ENCODE measurements around the gene FBXW7.

Gene FBXW7

GRCh38 chr4:152421576-152421975 is 114.3 kb downstream of the FBXW7 start:
- DNase-seq = no peak

DNA sequence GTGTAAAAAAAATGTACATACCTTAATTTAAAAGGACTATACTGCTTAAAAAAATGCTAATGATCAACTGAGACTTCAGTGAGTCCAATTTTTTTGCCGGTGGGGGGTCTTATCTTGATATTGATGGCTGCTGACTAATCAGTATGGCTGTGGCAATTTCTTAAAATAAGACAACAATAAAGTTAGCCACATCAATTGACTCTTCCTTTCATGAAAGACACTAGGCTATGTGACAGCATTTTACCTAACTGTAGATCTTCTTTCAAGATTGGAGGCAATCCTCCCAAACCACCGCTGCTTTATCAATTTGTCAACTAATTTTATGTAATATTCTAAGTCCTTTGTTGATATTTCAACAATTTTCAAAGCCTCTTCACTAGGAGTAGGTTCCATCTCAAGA is 116.1 kb downstream of the FBXW7 start:
- no peak for DNase-seq

- no peak for DNase-seq
These were observed 118.2 kb downstream of the FBXW7 start for GRCh38 chr4:152417673-152418072.

DNA sequence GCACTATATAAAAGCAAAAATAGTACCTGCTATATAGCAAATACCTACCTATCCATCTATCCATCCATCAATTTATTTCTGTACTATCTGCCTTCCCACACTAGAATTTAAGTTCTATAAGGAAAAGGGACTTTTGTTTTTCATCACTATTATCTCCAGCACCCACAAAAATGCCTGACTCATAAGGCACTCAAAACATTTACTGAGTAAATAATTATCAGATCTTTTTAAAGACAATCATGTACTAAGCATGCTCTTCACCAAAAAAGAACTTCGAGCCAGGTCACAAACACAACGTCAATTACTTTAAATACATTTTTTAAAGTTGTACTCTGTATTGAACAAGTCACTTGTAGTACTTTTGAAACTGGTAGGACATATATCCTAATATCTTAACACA is 119.9 kb downstream of the FBXW7 start:
- DNase-seq = no peak

- peak; percentile 39 for DNase-seq
These were observed 127.2 kb downstream of the FBXW7 start for GRCh38 chr4:152408514-152409327.

- no peak for DNase-seq
These were observed 134.5 kb downstream of the FBXW7 start for GRCh38 chr4:152401424-152401823.

DNA sequence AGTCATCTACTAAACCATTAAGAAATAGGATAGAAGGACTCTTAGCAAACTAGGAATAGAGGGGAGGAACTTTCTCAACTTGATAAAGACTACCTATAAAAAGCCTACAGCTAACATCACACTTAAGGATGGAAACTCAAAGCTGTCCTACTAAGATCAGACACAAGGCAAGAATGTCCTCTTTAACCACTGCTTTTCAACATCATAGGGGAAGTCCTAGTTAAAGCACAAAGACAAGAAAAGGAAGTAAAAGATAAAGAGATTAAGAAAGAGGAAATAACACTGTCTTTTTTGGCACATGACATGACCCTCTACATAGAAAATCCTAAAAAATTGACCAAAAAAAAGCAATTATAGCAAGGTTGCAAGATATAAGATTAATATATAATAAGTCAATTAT is 136.6 kb downstream of the FBXW7 start:
- DNase-seq = no peak

- no peak for DNase-seq
These were observed 137.8 kb downstream of the FBXW7 start for GRCh38 chr4:152398060-152398459.

GRCh38 chr4:152394791-152395190 is 141.1 kb downstream of the FBXW7 start:
- no peak for DNase-seq

- no peak for DNase-seq
These were observed 143.8 kb downstream of the FBXW7 start for GRCh38 chr4:152392079-152392478.

DNA sequence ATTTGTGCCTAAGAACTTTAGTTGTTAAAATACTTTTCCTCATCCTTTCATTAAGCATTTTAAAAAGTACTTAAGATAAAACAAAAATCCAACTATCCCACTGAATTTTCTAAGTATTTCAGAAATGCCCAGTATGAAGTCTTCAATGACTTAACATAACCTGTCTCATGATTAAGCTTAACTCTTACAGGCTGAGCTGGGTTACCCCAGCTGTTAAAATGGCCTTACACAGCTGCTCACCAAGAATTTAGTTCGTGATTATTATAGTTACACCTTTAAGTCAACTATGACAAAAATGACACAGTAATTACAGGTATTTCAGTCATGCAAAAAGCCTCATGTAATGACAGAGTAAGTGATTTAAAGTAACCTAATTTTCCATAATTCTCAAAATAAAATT is 145.7 kb downstream of the FBXW7 start:
- DNase-seq = no peak

- DNase-seq = no peak
These were observed 146.5 kb downstream of the FBXW7 start for GRCh38 chr4:152389359-152389758.

DNA sequence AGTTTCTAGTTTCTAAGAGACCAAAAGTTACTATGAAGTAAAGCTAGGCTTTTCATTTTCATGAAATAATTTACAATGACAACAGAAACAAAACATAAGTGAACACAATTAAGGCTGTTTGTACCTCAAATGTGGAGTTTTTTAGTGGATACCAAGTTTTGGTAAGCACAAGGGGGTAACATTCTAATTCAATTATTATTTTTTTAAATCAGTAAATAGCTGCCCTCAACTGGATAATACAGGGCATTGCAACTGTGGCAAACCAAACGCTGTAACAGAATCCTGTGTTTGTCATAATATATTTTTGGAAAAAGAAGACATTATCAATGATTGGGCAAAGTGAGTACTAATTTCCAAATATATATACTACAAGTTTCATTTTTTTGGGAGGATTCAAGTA is 150.3 kb downstream of the FBXW7 start:
- no peak for DNase-seq

GRCh38 chr4:152382057-152382785 is 153.7 kb downstream of the FBXW7 start:
- DNase-seq = no peak

DNA sequence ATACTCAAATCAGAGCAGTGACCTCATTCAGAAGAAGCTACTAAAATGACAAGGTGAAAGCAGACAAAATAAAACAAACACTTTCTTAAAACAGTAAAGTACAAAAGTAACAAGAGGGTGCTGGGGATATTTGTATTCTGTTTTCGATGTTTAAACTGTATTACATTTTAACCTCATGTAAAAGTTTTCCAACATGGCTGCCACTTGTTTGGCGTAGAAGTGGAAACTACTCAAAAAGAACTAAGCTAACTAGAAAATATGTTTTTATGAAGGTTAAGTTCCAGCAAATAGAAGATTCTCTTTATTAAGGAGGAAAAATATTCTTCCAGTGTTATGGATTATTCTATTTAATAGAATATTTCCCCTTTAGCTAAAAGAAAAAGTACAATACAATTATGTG is 155.0 kb downstream of the FBXW7 start:
- DNase-seq = no peak

DNA sequence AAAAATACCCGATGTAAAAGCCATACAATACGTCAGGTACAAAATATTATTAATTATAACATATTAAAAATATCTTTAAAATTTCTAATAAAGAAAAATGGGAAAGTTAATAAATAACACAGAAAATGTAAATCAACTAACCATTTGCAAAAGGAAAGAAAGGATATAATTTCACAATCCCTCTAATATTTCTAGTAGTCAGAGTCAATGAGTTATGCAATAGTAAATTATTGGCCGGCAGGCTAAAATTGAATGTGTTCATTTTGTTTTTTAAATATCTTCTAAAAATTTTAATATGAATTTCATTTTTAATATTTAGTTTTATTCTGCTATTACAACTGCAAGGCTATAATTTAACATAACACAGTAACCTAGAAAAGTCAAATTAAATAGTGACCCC is 155.7 kb downstream of the FBXW7 start:
- DNase-seq = no peak

DNA sequence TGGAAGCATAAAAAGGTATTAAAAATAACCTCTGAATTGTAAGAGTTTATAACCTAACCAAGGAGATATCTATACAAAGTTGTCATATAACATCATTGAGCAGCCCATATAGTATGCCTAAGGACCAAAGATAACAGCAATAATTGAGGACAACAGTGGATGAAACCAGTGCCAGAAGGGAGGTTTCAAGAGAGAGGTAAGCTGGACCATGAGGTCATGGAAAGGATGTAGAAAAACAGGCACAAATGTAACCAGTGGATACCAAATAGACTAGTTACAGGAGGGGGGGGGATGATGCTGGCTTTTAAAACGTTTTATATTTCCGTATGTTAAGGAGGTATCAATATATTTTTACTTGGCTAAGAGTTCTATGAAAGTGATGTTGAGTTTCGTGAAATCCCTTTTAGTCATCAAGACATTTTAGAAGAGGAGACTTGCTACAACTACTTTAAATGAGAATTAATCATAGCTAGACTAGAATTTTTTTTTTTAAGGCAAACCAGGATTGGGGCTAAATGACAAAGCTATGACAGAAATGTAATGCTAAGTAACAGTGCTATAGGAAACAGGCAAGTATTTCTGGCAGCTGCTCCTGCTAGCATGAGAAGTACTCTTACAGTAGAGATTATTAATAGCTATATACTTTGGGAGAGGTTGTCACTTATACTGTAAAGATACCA is 161.1 kb downstream of the FBXW7 start:
- no peak for DNase-seq

GRCh38 chr4:152374153-152374552 is 161.7 kb downstream of the FBXW7 start:
- no peak for DNase-seq

DNA sequence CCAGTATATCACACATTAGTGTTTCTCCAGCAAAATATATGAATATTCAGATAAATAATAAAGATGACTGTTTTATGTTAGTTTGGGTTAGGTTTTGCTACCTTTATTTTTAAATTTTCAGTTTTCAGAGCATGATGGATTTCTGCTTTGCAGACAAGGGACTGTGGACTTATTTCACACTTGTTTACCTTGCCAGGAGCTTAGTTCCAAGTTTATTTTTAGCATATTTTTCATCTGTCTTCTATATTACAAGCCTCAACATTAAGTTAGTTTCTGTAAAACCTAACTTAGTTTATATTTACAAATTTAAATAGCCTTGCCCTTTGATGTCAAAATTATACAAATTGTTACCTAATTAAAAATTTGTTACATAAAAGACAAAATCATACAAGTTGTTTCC is 163.4 kb downstream of the FBXW7 start:
- DNase-seq = no peak

- no peak for DNase-seq
These were observed 166.0 kb downstream of the FBXW7 start for GRCh38 chr4:152369902-152370295.

- DNase-seq = no peak
These were observed 166.5 kb downstream of the FBXW7 start for GRCh38 chr4:152369203-152369901.

DNA sequence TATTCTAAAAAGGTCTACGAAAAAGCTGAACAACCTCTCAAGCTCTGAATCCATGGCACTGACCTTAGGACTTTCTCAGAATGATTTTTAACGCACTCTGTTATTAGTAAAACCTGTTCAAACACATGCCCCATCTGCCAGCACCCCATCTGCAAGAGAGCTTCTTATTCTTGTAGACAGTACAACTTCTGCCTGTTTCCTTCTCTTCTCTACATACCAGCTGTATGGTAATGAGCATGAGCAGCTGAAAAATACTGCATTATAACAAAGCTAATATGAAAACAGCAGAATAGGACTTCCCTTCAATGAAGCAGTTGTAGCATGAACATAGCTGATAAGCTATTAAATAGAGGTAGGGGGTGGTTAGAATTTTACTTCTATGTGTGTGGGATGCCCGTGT is 167.9 kb downstream of the FBXW7 start:
- peak; percentile 81 for DNase-seq

GRCh38 chr4:152364883-152365282 is 171.0 kb downstream of the FBXW7 start:
- DNase-seq = no peak

Measured in NCI-H1436 (cell line).